Measurements from ENCODE around the gene ZNF296.

DNA sequence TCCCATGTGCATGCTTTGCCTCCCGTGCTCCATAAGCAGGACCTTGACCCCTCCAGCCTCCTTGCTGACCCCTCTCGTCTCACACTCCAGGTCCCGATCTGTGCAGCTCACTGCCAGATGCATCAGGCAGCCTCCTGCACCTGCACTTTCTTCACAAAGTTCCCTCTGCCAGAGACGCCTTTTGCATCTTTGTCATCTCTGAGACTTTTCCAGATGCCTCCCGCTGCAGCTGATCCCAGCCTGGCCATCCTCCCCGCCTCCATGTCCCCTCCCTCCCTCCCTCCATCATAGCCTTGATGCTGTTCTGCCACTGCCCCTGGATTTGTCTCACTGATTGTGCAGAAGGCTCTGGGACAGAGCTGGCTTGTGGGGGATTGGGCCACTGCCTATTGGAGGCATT, 46.6 kb upstream of the ZNF296 start:
- TF ChIP-seq, protein P1, sequence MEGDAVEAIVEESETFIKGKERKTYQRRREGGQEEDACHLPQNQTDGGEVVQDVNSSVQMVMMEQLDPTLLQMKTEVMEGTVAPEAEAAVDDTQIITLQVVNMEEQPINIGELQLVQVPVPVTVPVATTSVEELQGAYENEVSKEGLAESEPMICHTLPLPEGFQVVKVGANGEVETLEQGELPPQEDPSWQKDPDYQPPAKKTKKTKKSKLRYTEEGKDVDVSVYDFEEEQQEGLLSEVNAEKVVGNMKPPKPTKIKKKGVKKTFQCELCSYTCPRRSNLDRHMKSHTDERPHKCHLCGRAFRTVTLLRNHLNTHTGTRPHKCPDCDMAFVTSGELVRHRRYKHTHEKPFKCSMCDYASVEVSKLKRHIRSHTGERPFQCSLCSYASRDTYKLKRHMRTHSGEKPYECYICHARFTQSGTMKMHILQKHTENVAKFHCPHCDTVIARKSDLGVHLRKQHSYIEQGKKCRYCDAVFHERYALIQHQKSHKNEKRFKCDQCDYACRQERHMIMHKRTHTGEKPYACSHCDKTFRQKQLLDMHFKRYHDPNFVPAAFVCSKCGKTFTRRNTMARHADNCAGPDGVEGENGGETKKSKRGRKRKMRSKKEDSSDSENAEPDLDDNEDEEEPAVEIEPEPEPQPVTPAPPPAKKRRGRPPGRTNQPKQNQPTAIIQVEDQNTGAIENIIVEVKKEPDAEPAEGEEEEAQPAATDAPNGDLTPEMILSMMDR (IDR thresholded peaks at IDR 0.05; ENCODE audit: poor library complexity) = no peak
- no peak for TF ChIP-seq EZH2 (IDR thresholded peaks at IDR 0.05; ENCODE audit: borderline replicate concordance)
